Activated T-cell treated with anti-CD3 and anti-CD28 coated beads, Interleukin-2, amount 50 U/mL, for 4 hours (primary cell): Measurements from ENCODE around the gene METTL27. TPM values are rescaled to one million over a fixed set of nuclear protein-coding genes. Genes with fewer than 3 reads are reported as not detected.
"Not testable (repeated sequence)": the region's sequence is repeated elsewhere in the genome, so short reads cannot be mapped to it uniquely, and the experiment has no call there.

ENCODE experiments used
- ATAC-seq, 2 donors: fragments of 200-7000 bp; cut with Tn5 transposase; one replicate each; pipeline ENCODE4 v1.10.0; 2021
- DNase-seq: peaks from one replicate; pipeline ENCODE4 v3.0.0-alpha.2; 2020
- H3K27me3 Mint-ChIP-seq: one replicate; pipeline ENCODE4 v1.8.0; 2021; ENCODE audit warnings: low read depth, mixed read lengths
- H3K36me3 Mint-ChIP-seq: one replicate; pipeline ENCODE4 v1.8.0; 2022; ENCODE audit warnings: mixed read lengths; ENCODE audit not compliant: insufficient read depth
- H3K4me1 Mint-ChIP-seq: one replicate; pipeline ENCODE4 v1.8.0; 2021; ENCODE audit warnings: low read depth, mixed read lengths
- H3K4me3 Mint-ChIP-seq: one replicate; pipeline ENCODE4 v1.8.0; 2021; ENCODE audit warnings: mild to moderate bottlenecking, moderate library complexity, mixed read lengths
- H3K9me3 Mint-ChIP-seq: one replicate; pipeline ENCODE4 v1.8.0; 2021; ENCODE audit warnings: mixed read lengths
- total RNA-seq, 3 donors: library from RNA; stranded (reverse); gene quantifications; one replicate each; pipeline ENCODE4 v1.2.1, GENCODE V29; 2021

The METTL27 gene
- total RNA-seq, 3 donors from 2014 or later = 0.41 to 0.69 TPM; not detected in 1

DNA sequence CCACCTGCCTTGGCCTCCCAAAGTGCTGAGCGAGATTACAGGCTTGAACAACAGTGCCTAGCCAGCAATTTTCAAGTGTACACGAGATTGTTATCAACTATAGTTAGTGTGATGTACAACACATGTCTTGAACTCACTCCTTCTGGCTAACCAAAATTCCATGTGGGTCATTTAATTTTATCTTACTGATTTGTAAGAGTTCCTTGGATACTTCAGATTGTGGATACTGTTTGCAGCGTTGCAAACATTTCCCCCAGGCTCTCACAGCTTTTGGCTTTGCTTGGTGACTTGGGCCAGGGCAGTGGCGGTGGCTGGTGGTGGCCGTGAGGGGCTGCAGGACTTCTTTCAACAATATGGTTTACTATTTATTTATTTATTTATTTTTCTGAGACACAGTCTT, 10.2 kb upstream of the METTL27 start:
- no peak overlapping the region for H3K4me3 Mint-ChIP-seq
- peaks cover 11% of the 10 kb centered on the region for H3K4me1 Mint-ChIP-seq
- no peaks in the 10 kb centered on the region for H3K36me3 Mint-ChIP-seq
- no peaks in the 10 kb centered on the region for H3K9me3 Mint-ChIP-seq
- ATAC-seq (no peak), DNase-seq (no peak)
- peaks cover 15% of the 10 kb centered on the region for H3K27me3 Mint-ChIP-seq

DNA sequence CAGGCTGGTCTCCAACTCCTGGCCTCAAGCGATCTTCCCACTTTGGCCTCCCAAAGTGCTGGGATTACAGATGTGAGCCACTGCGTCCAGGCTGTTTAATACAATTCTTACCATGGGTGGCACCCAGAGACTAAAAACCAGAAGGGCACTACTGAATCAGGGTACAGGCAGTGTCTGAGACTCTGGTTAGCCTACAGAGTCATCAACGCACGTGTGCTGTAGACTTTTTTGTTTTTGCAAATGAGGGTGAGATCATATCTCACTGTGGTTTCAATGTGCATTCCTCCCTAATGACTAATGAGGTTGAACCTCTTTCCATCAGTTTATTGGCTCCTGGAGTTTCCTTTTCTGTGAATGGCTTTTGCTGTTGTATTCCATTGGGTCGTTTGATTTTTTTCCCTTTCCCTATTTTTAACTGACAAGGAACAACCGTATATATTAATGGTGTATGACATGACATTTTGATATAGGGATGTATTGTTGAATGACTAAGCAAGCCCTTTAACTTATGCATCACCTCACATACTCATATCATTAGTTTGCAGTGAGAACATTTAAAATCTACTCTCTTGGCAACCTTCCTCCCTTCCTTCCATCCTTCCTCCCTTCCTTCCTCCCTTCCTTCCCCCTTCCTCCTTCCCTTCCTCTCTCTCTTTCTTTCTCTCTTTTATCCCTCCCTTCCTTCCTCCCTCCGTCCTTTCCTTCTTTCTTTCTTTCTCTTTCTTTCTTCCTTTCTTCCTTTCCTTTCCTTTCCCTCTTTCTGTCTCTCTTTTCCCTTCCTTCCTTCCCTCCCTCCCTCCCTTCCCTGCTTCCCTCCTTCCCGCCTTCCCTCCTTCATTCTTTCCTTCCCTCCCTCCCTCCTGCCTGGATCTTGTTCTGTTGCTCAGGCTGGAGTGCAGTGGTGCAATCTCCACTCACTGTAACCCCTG, 9.4 kb upstream of the METTL27 start:
- H3K4me1 Mint-ChIP-seq = peaks cover 11% of the 10 kb centered on the region
- no peaks in the 10 kb centered on the region for H3K36me3 Mint-ChIP-seq
- DNase-seq (no peak), ATAC-seq (peak; percentile 95 to 97)
- no peaks in the 10 kb centered on the region for H3K9me3 Mint-ChIP-seq
- H3K4me3 Mint-ChIP-seq = no peak overlapping the region
- H3K27me3 Mint-ChIP-seq = peaks cover 11% of the 10 kb centered on the region

DNA sequence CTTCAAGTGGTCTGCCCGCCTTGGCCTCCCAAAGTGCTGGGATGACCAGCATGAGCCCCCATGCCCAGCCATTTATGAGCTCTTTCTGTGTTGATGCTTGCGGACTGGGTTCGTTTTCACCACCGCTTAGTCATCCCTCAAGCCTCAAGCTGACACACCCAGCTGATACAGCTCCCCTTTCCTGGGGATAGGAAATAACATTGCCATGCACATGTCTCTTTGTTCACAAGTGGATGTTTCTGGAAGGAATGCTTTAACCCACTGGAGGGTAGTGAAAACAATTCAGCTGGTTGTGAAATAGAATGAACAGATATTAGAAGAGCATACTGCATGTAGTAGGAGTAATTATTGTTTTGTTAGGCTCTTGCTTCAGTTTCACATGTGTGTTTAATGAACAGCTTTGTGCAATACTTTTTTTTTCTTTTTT, 8.5 kb upstream of the METTL27 start:
- Mint-ChIP-seq H3K27me3 (peaks cover 7% of the 10 kb centered on the region), H3K9me3 (no peaks in the 10 kb centered on the region), H3K4me3 (no peak overlapping the region), H3K36me3 (no peaks in the 10 kb centered on the region), H3K4me1 (peaks cover 13% of the 10 kb centered on the region)
- ATAC-seq = no peak
- no peak for DNase-seq

DNA sequence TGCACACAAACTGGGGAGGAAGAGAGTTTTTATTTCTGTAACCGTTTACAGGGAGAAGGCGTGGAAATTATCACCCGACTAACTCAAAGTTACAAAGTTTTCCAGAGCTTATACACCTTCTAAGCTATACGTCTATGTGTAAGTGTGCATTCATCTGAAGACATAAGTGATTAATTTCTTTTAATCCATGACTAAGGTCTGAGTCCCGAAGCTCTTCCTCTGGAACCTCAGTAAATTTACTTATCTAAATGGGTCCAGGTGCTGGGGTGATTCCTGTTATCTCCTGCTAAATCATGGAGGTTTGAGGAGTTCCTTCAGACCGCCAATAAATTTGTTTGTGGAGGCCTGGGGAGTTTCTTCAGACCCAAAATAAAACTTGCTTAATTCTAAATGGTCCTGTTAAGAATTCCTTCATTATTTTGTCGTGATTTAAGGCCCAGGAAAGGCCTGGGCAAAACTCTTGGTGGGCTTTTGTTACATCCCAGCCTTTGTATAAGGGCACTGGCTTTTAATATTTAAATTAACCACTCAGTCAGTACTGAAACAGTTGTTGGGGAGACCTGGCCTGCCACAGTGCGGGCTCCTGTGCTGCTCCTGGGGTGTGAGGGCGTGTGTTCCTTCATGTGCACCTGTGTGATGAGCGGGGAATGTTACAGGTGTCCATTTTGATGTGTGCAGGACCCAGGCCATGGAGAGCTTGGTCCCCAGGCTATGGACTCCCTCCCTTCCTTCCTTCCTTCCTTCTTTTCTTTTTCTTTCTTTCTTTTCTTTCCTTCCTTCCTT, 5.8 kb upstream of the METTL27 start:
- ATAC-seq (no peak), DNase-seq (no peak)
- no peaks in the 10 kb centered on the region for H3K9me3 Mint-ChIP-seq
- no peaks in the 10 kb centered on the region for H3K27me3 Mint-ChIP-seq
- no peak overlapping the region for H3K4me3 Mint-ChIP-seq
- no peaks in the 10 kb centered on the region for H3K36me3 Mint-ChIP-seq
- peaks cover 19% of the 10 kb centered on the region for H3K4me1 Mint-ChIP-seq

DNA sequence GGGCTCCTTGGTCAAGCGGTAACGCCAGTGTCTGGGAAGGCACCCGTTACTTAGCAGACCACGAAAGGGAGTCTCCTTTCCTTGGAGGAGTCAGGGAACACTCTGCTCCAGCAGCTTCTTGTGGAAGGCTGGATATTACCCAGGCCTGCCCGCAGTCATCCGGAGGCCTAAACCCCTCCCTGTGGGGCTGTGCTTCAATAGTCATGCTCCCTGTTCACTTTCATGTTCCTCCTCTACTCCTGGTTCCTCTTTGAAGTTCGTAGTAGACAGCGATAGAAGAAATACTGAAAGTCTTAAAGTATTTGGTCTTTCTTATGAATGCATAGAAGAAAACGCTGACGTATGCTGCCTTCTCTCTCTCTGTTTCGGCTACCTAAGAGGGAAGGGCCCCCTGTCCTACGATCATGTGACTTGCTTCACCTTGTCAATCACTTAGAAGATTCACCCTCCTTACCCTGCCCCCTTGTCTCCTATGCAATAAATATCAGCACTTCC, 3.4 kb upstream of the METTL27 start:
- H3K36me3 Mint-ChIP-seq, H3K27me3 Mint-ChIP-seq, H3K4me3 Mint-ChIP-seq, H3K9me3 Mint-ChIP-seq, DNase-seq, ATAC-seq: not testable (repeated sequence)
- H3K4me1 Mint-ChIP-seq = peaks cover 12% of the 10 kb centered on the region

DNA sequence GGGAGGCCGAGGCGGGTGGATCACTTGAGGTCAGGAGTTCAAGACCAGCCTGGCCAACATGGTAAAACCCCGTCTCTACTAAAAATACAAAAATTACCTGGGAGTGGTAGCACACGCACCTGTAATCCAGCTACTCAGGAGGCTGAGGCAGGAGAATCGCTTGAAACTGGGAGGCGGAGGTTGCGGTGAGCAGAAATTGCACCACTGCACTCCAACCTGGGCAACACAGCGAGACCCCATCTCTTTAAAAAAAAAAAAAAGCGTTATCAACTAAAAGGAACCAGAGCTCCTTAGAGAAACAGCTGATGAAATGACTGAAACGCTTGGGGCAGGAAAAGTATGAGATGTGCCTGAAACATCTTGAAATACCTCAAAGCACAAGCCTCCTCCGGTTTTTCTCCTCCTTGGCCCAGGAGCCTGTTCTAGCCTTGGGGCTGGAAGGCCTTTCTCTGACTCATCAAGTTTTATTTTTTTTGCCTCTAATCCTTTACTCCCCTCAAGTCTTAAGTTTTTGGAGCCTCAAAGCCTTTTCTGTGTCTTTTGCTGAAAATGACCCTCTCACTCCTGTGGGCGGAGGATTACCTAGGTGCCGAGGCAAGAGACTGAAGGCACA, 2.6 kb upstream of the METTL27 start:
- DNase-seq = no peak
- Mint-ChIP-seq H3K27me3 (no peaks in the 10 kb centered on the region), H3K36me3 (no peaks in the 10 kb centered on the region), H3K4me1 (peaks cover 11% of the 10 kb centered on the region), H3K9me3 (no peaks in the 10 kb centered on the region), H3K4me3 (no peak overlapping the region)
- ATAC-seq = no peak

DNA sequence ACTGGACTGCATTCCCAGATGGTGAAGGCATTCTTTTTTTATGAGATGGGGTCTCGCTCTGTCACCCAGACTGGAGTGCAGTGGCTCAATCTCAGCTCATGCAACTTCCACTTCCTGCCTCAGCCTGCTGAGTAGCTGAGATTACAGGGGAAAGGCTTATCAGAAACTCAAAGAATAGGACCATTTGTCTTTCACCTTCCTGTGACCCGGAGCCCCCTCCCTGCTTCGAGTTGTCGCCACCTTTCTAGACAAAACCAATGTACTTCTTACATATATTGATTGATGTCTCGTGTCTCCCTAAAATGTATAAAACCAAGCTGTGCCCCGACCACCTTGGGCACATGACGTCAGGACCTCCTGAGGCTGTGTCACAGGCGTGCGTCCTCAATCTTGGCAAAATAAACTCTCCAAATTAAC, 1.8 kb upstream of the METTL27 start:
- no peak overlapping the region for H3K4me3 Mint-ChIP-seq
- no peaks in the 10 kb centered on the region for H3K36me3 Mint-ChIP-seq
- H3K27me3 Mint-ChIP-seq = no peaks in the 10 kb centered on the region
- no peaks in the 10 kb centered on the region for H3K9me3 Mint-ChIP-seq
- ATAC-seq = no peak
- DNase-seq = no peak
- H3K4me1 Mint-ChIP-seq = peaks cover 11% of the 10 kb centered on the region

DNA sequence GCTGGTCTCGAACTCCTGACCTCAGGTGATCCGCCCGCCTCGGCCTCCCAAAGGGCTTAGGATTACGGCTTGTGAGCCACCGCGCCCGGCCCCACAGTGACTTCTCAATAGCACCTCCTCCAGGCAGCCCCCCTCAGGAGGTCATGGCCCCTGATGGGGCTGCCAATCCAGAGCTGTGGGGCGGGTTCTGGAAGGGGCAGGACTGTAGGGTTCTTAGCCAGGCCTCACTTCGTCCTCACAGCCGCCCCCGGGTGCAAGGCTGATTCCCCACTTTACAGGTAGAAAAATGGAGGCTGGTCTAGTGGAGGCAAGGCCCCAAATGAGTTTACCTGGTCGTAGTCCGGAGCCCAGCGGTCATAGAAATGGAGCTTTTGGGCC, 638 bp downstream of the METTL27 start:
- H3K27me3 Mint-ChIP-seq = no peaks in the 10 kb centered on the region
- peak overlapping the region; percentile 80 for H3K4me3 Mint-ChIP-seq
- peaks cover 11% of the 10 kb centered on the region for H3K4me1 Mint-ChIP-seq
- H3K36me3 Mint-ChIP-seq = no peaks in the 10 kb centered on the region
- DNase-seq (no peak), ATAC-seq (no peak)
- no peaks in the 10 kb centered on the region for H3K9me3 Mint-ChIP-seq

DNA sequence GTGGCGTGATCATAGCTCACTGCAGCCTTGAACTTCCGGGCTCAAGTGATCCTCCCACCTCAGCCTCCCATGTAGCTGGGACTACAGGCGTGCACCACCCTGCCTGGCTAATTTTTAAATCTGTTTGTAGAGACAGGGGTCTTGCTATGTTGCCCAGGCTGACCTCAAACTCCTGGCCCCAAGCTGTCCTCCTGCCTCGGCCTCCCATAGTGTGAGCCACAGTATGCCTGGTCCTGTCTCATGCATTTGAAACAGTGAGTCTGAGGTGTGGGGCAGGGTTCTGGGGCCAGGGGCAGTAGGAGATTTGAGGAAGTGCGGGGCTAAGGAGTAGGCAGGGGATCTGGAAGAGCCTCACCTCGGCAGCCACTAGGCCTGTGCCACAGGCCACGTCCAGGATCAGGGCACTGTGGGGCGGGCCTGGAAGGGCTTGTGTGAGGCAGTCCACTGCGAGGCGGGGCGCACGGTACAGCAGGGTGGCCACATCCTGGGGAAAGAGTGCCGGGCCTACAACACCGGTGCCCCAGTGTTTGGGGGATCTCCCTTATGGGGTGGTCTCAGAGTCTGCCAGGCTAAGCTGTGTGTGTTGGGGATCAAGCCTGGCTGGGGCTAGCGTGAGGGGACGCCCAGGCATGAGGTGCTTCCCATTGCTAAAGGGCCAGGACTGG, 1.5 kb downstream of the METTL27 start:
- H3K36me3 Mint-ChIP-seq = no peaks in the 10 kb centered on the region
- H3K4me1 Mint-ChIP-seq = peaks cover 10% of the 10 kb centered on the region
- H3K27me3 Mint-ChIP-seq = no peaks in the 10 kb centered on the region
- no peak for ATAC-seq
- no peak overlapping the region for H3K4me3 Mint-ChIP-seq
- no peak for DNase-seq
- no peaks in the 10 kb centered on the region for H3K9me3 Mint-ChIP-seq

DNA sequence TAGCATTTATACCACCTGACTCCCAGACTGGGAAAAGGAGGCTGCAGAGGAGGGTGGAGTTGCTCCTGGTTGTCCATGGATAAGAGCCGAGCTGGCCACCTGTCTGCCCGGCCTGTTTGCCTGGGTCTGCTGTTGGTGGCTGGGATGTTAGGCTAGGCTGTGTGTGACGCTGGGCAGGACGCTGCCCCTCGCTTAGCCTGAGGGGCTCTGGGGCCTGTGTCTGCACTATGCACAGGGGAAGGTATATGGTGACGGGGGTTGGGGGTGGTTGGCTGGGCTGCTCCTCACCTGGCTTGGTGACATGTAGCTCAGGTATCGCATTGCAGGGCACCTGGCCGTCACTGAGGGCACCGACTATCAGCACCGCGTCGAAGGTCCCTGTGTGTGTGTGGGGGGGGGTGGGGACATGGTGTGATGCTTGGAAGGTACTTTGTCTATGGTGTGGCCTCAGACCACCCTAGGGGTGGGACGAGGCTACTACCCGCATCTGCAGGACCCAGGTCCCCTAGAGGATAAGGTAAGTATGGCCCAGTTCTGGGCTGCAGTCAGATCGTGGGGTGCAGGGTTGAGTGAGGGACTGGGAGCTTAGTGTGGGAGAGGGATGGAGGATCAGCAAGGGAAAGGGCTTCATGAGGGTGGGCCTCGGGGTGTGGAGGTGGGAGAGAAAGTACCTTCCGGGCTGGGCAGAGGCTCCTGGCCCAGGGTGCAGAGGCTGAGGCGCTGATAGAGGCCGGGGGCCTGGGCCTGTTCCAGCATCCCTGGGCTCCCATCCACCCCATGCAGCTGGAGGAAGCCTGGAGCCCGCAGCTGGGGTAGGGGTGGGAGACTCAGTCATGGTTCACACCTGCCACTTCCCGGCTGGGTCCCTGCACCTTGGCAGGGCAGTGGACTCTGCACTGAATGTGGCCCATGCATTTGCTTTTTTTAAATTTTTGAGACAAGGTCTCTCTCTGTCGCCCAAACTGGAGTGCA, 2.3 kb downstream of the METTL27 start:
- no peak for ATAC-seq
- no peak overlapping the region for H3K4me3 Mint-ChIP-seq

DNA sequence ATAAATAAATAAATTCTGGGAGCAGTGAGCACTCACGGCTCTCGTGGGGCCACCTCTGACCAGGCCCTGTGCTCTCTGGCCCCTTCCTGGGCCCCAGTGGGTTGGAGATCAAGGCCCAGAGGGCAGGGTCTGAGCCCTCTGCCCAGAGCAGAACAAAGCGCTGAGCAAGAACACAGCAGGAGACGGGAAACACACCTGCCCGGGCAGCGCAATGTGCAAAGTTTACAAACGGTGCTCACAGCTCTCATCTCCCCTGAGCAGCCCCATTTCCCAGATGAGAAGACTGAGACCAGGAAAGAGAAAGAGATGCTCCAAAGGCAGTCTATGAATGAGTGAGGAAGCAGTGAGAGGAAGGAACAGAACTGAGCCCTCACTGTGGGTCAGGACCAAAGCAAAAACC, 3.0 kb downstream of the METTL27 start:
- ATAC-seq (no peak), DNase-seq (no peak)
- Mint-ChIP-seq H3K4me3 (no peak overlapping the region), H3K36me3 (no peaks in the 10 kb centered on the region), H3K9me3 (no peaks in the 10 kb centered on the region), H3K4me1 (peaks cover 7% of the 10 kb centered on the region), H3K27me3 (no peaks in the 10 kb centered on the region)

More for the DNA sequence above, 2.3 kb downstream of the METTL27 start:
- DNase-seq = no peak
- H3K9me3 Mint-ChIP-seq = no peaks in the 10 kb centered on the region
- no peaks in the 10 kb centered on the region for H3K36me3 Mint-ChIP-seq
- peaks cover 9% of the 10 kb centered on the region for H3K4me1 Mint-ChIP-seq
- no peaks in the 10 kb centered on the region for H3K27me3 Mint-ChIP-seq

DNA sequence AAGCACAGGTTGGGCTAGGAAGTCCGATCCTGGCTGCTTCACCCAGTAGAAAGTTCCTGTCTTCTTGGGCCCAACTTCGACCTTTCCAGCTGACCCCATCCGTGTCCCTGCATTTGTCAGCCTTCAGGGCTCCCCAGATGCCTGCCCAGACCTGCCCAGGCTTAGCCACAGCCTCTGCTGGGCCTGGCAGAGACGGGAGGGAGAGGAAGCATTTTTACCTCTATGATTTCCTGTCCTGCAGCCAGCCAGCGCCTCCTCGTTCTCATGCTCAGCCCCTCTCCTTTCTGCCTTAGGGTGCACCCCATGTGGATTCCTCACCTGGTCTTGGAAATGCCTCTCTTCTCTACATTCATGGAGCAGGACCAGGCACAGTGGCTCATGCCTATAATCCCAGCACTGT, 3.7 kb downstream of the METTL27 start:
- no peaks in the 10 kb centered on the region for H3K9me3 Mint-ChIP-seq
- ATAC-seq = no peak
- H3K27me3 Mint-ChIP-seq = no peaks in the 10 kb centered on the region
- no peak for DNase-seq
- no peak overlapping the region for H3K4me3 Mint-ChIP-seq
- peaks cover 3% of the 10 kb centered on the region for H3K4me1 Mint-ChIP-seq
- H3K36me3 Mint-ChIP-seq = no peaks in the 10 kb centered on the region

DNA sequence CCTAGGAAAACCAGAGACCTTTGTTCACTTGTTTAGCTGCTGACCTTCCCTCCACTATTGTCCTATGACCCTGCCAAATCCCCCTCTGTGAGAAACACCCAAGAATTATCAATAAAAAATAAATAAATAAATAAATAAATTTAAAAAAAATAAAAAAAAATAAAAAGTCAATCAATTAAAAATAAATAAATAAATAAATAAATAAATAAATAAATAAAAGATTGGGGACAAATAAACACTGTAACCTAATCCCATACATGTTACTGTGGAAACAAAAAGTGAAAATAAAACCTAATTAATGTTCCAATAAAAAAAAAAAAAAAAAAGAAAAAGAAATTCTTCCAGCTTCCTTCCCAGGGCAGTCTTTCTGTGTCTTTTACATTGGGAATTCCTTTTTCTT, 5.1 kb downstream of the METTL27 start:
- not testable (repeated sequence) for H3K36me3 Mint-ChIP-seq, H3K27me3 Mint-ChIP-seq, H3K4me1 Mint-ChIP-seq, H3K9me3 Mint-ChIP-seq, ATAC-seq, DNase-seq, H3K4me3 Mint-ChIP-seq
